Skeletal muscle tissue (tissue), 4 donors: Measurements from ENCODE around the gene GDPD3. TPM values are rescaled to one million over a fixed set of nuclear protein-coding genes. Genes with fewer than 3 reads are reported as not detected.
"Not testable (repeated sequence)": the region's sequence is repeated elsewhere in the genome, so short reads cannot be mapped to it uniquely, and the experiment has no call there.

ENCODE experiments used
- H3K27ac ChIP-seq: one replicate; pipeline ENCODE4 v1.7.0; 2013; ENCODE audit warnings: mild to moderate bottlenecking, low read depth, low read length, inconsistent platforms
- H3K27me3 ChIP-seq, 3 donors: one replicate each; pipeline ENCODE4 v1.7.0; 2013; ENCODE audit warnings: low read length in 3 of 3; ENCODE audit not compliant: control insufficient read depth in 3 of 3, insufficient read depth in 3 of 3
- H3K36me3 ChIP-seq, 3 donors: one replicate each; pipeline ENCODE4 v1.7.0; 2013; ENCODE audit warnings: low read length in 3 of 3; ENCODE audit not compliant: control insufficient read depth in 3 of 3, insufficient read depth in 3 of 3
- H3K4me1 ChIP-seq, 3 donors: one replicate each; pipeline ENCODE4 v1.7.0; 2013; ENCODE audit warnings: low read length in 3 of 3, mild to moderate bottlenecking in 3 of 3; ENCODE audit not compliant: control insufficient read depth in 3 of 3, insufficient read depth in 3 of 3
- H3K4me3 ChIP-seq, 3 donors: one replicate each; pipeline ENCODE4 v1.7.0; 2013; ENCODE audit warnings: low read length in 3 of 3
- H3K9ac ChIP-seq, 3 donors: one replicate each; pipeline ENCODE4 v1.7.0; 2013; ENCODE audit warnings: low read length in 3 of 3, mild to moderate bottlenecking in 3 of 3, moderate library complexity in 2 of 3, low read depth in 1 of 3
- H3K9me3 ChIP-seq, 3 donors: one replicate each; pipeline ENCODE4 v1.7.0; 2013; ENCODE audit warnings: low read length in 3 of 3; ENCODE audit not compliant: control insufficient read depth in 3 of 3
- total RNA-seq: library from RNA; depleted of rRNA; stranded (reverse); fragments of >200 nt; gene quantifications from one replicate; pipeline ENCODE4 v1.2.3, GENCODE V29; 2014
- donor health status: Osteomylitis.

Gene GDPD3
- total RNA-seq, 1 donor from 2014 or later, result 0.52 TPM

DNA sequence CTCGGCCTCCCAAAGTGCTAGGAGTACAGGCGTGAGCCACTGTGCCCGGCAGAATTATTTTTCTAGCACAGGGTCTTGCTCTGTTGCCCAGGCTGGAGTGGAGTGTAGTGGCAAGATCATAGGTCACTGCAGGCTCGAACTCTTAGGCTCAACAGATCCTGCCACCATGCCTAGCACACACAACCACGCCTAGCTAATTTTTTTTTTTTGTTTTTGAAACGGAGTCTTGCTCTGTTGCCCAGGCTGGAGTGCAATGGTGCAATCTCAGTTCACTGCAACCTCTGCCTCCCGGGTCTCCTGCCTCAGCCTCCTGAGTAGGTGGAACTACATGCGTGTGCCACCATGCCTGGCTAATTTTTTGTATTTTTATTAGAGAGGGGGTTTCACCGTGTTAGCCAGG, 12.4 kb upstream of the GDPD3 start:
- H3K4me1 ChIP-seq, result peaks cover 12 to 27% (median 18%) of the 10 kb centered on the region in 3 donors
- H3K27ac ChIP-seq, H3K4me3 ChIP-seq: not testable (repeated sequence)

DNA sequence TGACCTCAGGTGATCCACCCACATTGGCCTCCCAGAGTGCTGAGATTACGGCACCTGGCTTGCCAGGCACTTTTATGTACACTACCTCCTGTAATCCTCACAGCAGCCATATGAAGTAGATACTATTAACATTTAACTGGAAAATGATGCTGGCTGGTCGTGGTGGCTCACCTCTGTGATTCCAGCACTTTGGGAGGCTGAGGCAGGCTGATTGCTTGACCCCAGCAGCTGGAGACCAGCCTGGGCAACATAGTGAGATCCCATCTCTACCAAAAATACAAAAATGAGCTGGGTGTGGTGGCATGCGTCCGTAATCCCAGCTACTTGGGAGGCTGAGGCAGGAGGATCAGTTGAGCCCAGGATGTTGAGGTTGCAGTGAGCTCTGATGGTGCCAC, 11.6 kb upstream of the GDPD3 start:
- Histone ChIP-seq H3K27ac (no peak overlapping the region), H3K4me3 (no peak overlapping the region), H3K9me3 (no peaks in the 10 kb centered on the region), H3K27me3 (no peaks in the 10 kb centered on the region), H3K4me1 (peaks cover 12 to 27% (median 18%) of the 10 kb centered on the region in 3 donors), H3K9ac (no peak overlapping the region), H3K36me3 (peaks cover 2 to 6% (median 2%) of the 10 kb centered on the region in 3 donors)

More for the DNA sequence above, 12.4 kb upstream of the GDPD3 start:
- not testable (repeated sequence) for H3K27me3 ChIP-seq, H3K9me3 ChIP-seq, H3K9ac ChIP-seq, H3K36me3 ChIP-seq

- peak overlapping the region; percentile 72 to 85 (median 77) for H3K9ac ChIP-seq
- peak overlapping the region; percentile 90 for H3K27ac ChIP-seq
- peak overlapping the region; percentile 78 to 82 (median 82) for H3K4me3 ChIP-seq
- H3K27me3 ChIP-seq, result no peaks in the 10 kb centered on the region
- H3K36me3 ChIP-seq, result peaks cover 17 to 24% (median 20%) of the 10 kb centered on the region in 3 donors
- peaks cover 12 to 27% (median 18%) of the 10 kb centered on the region in 3 donors for H3K4me1 ChIP-seq
- no peaks in the 10 kb centered on the region for H3K9me3 ChIP-seq
Observed at GRCh38 chr16:30122604-30123160, 9.3 kb upstream of the GDPD3 start.

GRCh38 chr16:30121741-30122571, 8.6 kb upstream of the GDPD3 start:
- Histone ChIP-seq H3K9ac (peak overlapping the region; percentile 72 to 85 (median 77)), H3K27me3 (no peaks in the 10 kb centered on the region), H3K4me1 (peaks cover 12 to 27% (median 18%) of the 10 kb centered on the region in 3 donors), H3K4me3 (peak overlapping the region; percentile 78 to 82 (median 82)), H3K27ac (peak overlapping the region; percentile 90), H3K36me3 (peaks cover 24 to 31% (median 27%) of the 10 kb centered on the region in 3 donors), H3K9me3 (no peaks in the 10 kb centered on the region)

- peaks cover 12 to 27% (median 18%) of the 10 kb centered on the region in 3 donors for H3K4me1 ChIP-seq
- no peak overlapping the region for H3K4me3 ChIP-seq
- no peak overlapping the region for H3K27ac ChIP-seq
- H3K36me3 ChIP-seq, result peaks cover 30 to 35% (median 34%) of the 10 kb centered on the region in 3 donors
- no peaks in the 10 kb centered on the region for H3K27me3 ChIP-seq
- no peak overlapping the region for H3K9ac ChIP-seq
- no peaks in the 10 kb centered on the region for H3K9me3 ChIP-seq
Observed at GRCh38 chr16:30120340-30121105, 7.2 kb upstream of the GDPD3 start.

DNA sequence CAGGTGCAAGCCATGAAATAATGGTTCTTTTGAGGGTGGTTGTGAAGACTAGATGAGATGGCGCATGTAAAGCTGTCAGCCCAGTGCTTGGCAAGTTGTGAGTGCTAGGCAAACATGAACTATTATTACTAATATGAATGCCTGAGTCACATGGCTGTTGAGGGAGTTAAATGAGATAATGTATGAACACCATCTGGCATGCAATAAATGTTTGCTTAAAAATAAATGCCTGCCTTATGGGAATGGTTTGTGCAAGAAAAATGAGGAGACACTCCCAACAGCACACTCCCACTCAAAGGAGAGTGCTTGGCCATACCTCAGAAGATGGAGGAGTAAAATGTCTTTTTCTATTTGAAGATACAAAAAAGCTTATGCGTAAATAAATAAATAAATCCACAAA, 6.1 kb upstream of the GDPD3 start:
- Histone ChIP-seq H3K27ac (no peak overlapping the region), H3K9ac (no peak overlapping the region), H3K27me3 (no peaks in the 10 kb centered on the region), H3K36me3 (peaks cover 37 to 39% (median 37%) of the 10 kb centered on the region in 3 donors), H3K9me3 (no peaks in the 10 kb centered on the region), H3K4me1 (peaks cover 12 to 22% (median 18%) of the 10 kb centered on the region in 3 donors), H3K4me3 (no peak overlapping the region)

DNA sequence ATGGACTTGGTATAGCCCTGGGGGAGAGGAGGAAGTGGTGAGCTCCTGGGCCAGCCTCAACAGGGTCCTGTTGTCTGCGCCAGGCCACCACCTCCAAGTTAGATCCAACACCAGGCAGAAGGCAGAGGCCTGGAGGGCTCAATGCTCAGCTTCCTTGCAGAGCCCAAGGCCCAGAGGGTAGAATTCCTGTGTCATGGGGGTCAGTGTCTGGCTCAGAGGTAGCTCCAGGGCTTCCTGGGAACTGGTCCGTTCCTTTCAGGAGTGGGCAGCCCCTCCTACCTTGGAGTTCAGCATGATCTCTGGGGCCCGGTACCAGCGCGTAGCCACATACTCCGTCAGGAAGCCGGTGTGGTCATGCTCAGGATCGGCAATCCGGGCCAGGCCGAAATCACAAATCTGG, 4.4 kb upstream of the GDPD3 start:
- Histone ChIP-seq H3K27me3 (no peaks in the 10 kb centered on the region), H3K9ac (no peak overlapping the region), H3K36me3 (peaks cover 37 to 42% (median 41%) of the 10 kb centered on the region in 3 donors), H3K27ac (no peak overlapping the region), H3K4me1 (peaks cover 14 to 23% (median 21%) of the 10 kb centered on the region in 3 donors), H3K4me3 (no peak overlapping the region), H3K9me3 (no peaks in the 10 kb centered on the region)

GRCh38 chr16:30116291-30117207, 3.2 kb upstream of the GDPD3 start:
- Histone ChIP-seq H3K4me3 (no peak overlapping the region), H3K4me1 (peaks cover 6 to 14% (median 10%) of the 10 kb centered on the region in 3 donors), H3K36me3 (peaks cover 36 to 47% (median 44%) of the 10 kb centered on the region in 3 donors), H3K9ac (no peak overlapping the region), H3K27ac (no peak overlapping the region), H3K9me3 (no peaks in the 10 kb centered on the region), H3K27me3 (no peaks in the 10 kb centered on the region)

DNA sequence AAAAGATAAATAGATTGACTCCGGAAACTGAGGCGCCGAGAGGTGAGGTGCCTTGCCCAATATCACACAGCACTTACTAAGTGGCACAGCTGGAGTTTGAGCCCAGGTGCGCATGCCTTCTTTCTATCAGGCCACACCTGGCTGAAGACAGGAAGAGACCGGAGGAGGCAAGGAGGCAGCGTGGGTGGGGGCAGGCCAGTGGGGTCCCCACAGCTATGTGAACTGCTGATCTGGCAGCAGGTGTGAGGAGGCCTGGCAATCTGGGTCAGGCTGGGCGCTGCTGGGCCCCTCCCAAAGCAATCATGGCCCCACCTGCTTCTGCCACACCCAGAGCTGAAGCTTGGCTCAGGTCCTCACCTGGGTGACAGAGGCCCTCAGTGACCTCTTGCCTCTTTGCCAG, 1.9 kb upstream of the GDPD3 start:
- Histone ChIP-seq H3K4me3 (no peak overlapping the region), H3K27me3 (no peaks in the 10 kb centered on the region), H3K9me3 (no peaks in the 10 kb centered on the region), H3K36me3 (peaks cover 33 to 50% (median 49%) of the 10 kb centered on the region in 3 donors), H3K27ac (no peak overlapping the region), H3K4me1 (peaks cover 2 to 9% (median 2%) of the 10 kb centered on the region in 3 donors), H3K9ac (no peak overlapping the region)
